Stimulated activated CD4-positive, alpha-beta T cell treated with anti-CD3 and anti-CD28 coated beads, Interleukin-4, amount 100 ng/mL, for 24 hours (primary cell): ENCODE results near the gene RAB31.
"Not testable (repeated sequence)": the region's sequence is repeated elsewhere in the genome, so short reads cannot be mapped to it uniquely, and the experiment has no call there.

Experiments used
- DNase-seq: peaks from one replicate; pipeline ENCODE4 v3.0.0-alpha.2; 2020

The RAB31 gene

GRCh38 chr18:9897787-9898291, 189.7 kb downstream of the RAB31 start:
- not testable (repeated sequence) for DNase-seq

GRCh38 chr18:9898792-9899549, 190.9 kb downstream of the RAB31 start:
- no peak for DNase-seq

DNA sequence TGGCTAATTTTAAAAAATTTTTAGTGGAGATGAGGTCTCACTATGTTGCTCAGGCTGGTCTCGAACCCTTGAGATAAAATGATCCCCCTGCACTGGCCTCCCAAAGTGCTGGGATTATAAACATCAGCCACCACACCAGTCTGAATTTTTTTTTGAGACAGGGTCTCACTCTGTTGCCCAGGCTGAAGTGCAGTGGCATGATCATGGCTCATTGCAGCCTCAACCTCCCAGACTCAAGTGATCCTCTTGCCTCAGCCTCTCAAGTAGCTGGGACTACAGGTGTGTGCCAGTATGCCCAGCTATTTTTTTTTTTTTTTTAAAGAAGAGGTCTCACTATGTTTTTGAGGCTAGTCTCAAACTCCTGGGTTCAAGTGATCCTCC, 191.4 kb downstream of the RAB31 start:
- DNase-seq: not testable (repeated sequence)

DNA sequence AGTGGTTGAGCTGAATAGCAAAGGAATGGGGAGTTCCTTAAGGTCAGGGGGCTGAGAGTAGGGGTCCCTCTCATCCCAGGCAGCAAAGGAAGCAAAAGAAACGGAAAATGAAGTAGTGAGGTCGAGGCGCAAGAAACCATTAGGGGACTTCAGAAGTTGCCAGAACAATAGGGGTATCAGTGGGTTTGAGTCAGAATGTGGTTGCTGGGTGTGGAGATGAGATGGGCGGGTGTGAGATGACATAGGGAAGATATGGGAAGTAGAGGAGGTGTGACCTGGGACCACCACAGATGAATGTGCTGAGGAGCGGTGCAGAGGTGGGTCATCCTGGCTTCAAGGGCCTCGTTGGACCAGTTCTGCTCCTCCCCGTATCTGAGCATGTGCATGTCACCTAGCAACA, 192.6 kb downstream of the RAB31 start:
- DNase-seq: no peak

DNA sequence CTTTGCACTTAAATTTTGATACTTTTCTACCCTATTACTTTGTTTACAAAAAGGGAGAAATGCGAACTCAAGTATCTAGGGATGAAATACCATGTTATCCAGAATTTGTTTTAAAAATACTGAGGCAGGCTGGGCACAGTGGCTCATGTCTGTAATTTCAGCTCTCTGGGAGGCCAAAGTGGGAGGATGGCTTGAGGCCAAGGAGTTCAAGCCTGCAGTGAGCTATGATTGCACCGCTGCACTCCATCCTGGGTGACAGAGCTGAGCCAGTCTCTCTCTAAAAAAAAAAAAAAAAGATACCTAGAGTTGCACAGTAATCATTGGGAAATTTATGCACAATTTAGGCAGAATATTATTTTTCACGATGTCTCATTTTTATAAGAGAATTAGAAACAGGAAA, 193.3 kb downstream of the RAB31 start:
- DNase-seq: no peak

GRCh38 chr18:9902264-9902663, 194.2 kb downstream of the RAB31 start:
- DNase-seq: not testable (repeated sequence)

- DNase-seq: no peak
These were observed 194.7 kb downstream of the RAB31 start for GRCh38 chr18:9902832-9903231.

DNA sequence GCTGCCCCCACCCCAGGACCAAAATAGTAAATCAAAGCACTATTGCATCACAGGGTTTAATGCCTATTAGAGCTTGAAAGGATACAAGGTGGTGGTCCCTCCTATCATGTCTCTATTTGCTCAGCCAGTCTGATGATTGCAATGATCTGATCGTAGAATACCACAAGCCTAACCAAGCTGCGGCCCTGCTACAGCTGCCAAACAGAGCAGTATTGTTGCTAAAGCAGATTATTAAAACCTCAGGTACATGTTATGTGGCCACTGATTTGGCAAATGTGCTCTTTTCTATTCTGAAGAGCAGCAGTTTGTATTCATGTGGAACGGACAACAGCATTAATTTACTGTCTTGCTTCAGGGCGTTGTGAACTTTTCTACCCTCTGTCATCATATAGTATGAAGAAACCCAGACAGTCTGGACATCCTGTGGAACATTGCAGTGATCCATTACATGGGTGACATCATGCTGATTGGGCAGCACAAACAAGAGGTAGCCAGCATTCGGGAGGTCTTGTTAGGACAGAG, 197.4 kb downstream of the RAB31 start:
- DNase-seq: no peak

DNA sequence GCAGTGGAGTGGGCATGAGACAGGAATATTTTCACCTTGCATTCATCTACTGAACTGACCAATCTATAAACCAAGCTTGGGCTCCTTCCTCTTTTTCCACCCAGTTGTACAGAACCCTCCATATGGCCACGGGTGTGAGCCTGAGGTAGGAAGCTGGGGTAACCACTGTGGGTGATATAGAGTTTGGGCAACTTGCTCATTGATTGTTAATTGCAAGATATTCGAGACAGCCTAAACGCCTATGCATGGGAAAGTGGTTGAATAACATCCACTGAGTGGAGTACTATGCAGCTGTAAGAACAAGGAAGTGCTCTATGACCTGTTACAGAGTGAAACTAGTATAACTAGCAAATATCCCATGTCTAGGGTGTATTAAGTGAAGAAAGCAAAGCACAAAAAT, 198.4 kb downstream of the RAB31 start:
- DNase-seq: no peak

GRCh38 chr18:9907867-9908266, 199.8 kb downstream of the RAB31 start:
- no peak for DNase-seq

GRCh38 chr18:9910071-9910470, 202.0 kb downstream of the RAB31 start:
- DNase-seq: no peak

GRCh38 chr18:9910661-9911060, 202.6 kb downstream of the RAB31 start:
- no peak for DNase-seq

DNA sequence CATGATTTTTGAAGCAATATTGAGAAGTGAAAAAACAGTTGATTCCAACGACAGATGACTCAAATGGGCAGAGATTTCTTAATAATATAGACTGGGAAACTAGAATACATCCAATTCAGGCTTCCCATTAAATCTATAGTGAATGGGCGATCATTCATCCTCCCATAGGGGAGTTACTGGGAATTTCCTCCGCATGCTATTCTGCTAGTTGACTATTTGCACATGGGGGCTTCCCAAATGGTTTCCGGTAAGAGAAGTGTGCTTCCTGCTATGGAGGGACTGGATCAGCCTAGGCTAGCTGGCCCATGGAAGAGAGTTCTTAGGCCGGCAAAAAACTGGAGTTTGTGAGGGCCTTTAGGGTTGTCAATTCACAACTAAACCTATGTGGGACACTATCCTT, 203.1 kb downstream of the RAB31 start:
- DNase-seq: no peak
